Measurements from ENCODE around the gene CELF3. TPM values are rescaled to one million over a fixed set of nuclear protein-coding genes. Genes with fewer than 3 reads are reported as not detected.
"Not testable (repeated sequence)": the region's sequence is repeated elsewhere in the genome, so short reads cannot be mapped to it uniquely, and the experiment has no call there.

Gene CELF3
- total RNA-seq: under 1 TPM in 1 of 2 donors, not detected in 1; 0.34 TPM
- 0 to 0.12 reads per million in 2 donors for total RNA-seq

- peaks cover 83% of the 10 kb centered on the region for H3K27me3 Mint-ChIP-seq
- no peak within 1 kb of the TSS for H3K27ac Mint-ChIP-seq
- DNase-seq: peak in 1 of 3 donors; percentile 18
- peak within 1 kb of the TSS; percentile 63 for H3K4me3 Mint-ChIP-seq
- H3K4me1 Mint-ChIP-seq: peaks cover 22% of the 10 kb centered on the region
- no peaks in the 10 kb centered on the region for H3K9me3 ChIP-seq (ENCODE audit: control insufficient read depth, low read length, poor library complexity, severe bottlenecking)
- ATAC-seq: peak; percentile 46
- peaks cover 10% of the 10 kb centered on the region for H3K36me3 Mint-ChIP-seq (ENCODE audit: low read depth)
Observed at GRCh38 chr1:151716771-151717631, at the start of gene CELF3. Gene CELF3 (minus strand): TSS chr1:151716803. CDS start chr1:151716020, 783 bp downstream.

- peaks cover 11% of the 10 kb centered on the region for H3K4me1 Mint-ChIP-seq
- no peaks in the 10 kb centered on the region for H3K9me3 ChIP-seq (ENCODE audit: control insufficient read depth, low read length, poor library complexity, severe bottlenecking)
- DNase-seq (no peak), ATAC-seq (no peak)
- H3K27ac Mint-ChIP-seq: peak overlapping the region; percentile 94
- H3K27me3 Mint-ChIP-seq: no peaks in the 10 kb centered on the region
- peak overlapping the region; percentile 94 for H3K4me3 Mint-ChIP-seq
- no peaks in the 10 kb centered on the region for H3K36me3 Mint-ChIP-seq (ENCODE audit: low read depth)
Observed at GRCh38 chr1:151763990-151764389, 47.4 kb upstream of the CELF3 start.

- Mint-ChIP-seq H3K27me3 (no peaks in the 10 kb centered on the region), H3K4me1 (peaks cover 11% of the 10 kb centered on the region), H3K36me3 (ENCODE audit: low read depth) (no peaks in the 10 kb centered on the region), H3K27ac (peak within 1 kb of the TSS; percentile 94), H3K4me3 (peak within 1 kb of the TSS; percentile 94)
- H3K9me3 ChIP-seq (ENCODE audit: control insufficient read depth, low read length, poor library complexity, severe bottlenecking): no peaks in the 10 kb centered on the region
- ATAC-seq (peak; percentile 99), DNase-seq (peak; percentile 69 to 83 (median 69))
Observed at GRCh38 chr1:151762941-151763921, 46.6 kb upstream of the CELF3 start, which contains the start of gene MRPL9. Gene MRPL9 (minus strand): TSS chr1:151763496. CDS start chr1:151763479, 17 bp downstream.

- Mint-ChIP-seq H3K4me3 (no peak overlapping the region), H3K4me1 (peaks cover 11% of the 10 kb centered on the region), H3K36me3 (ENCODE audit: low read depth) (no peaks in the 10 kb centered on the region), H3K27me3 (no peaks in the 10 kb centered on the region), H3K27ac (no peak overlapping the region)
- H3K9me3 ChIP-seq (ENCODE audit: control insufficient read depth, low read length, poor library complexity, severe bottlenecking): no peaks in the 10 kb centered on the region
- ATAC-seq (no peak), DNase-seq (no peak)
Observed at GRCh38 chr1:151760597-151761385, 44.2 kb upstream of the CELF3 start.

GRCh38 chr1:151759241-151759640 lies 42.6 kb upstream of the CELF3 start:
- Mint-ChIP-seq H3K4me1 (peaks cover 10% of the 10 kb centered on the region), H3K27ac (no peak overlapping the region), H3K4me3 (no peak overlapping the region), H3K27me3 (no peaks in the 10 kb centered on the region), H3K36me3 (ENCODE audit: low read depth) (no peaks in the 10 kb centered on the region)
- H3K9me3 ChIP-seq (ENCODE audit: control insufficient read depth, low read length, poor library complexity, severe bottlenecking): no peaks in the 10 kb centered on the region
- DNase-seq: no peak
- ATAC-seq: no peak

GRCh38 chr1:151756291-151756690 lies 39.7 kb upstream of the CELF3 start:
- ATAC-seq (no peak), DNase-seq (no peak)
- no peaks in the 10 kb centered on the region for H3K9me3 ChIP-seq (ENCODE audit: control insufficient read depth, low read length, poor library complexity, severe bottlenecking)
- peaks cover 5% of the 10 kb centered on the region for H3K27me3 Mint-ChIP-seq
- no peaks in the 10 kb centered on the region for H3K36me3 Mint-ChIP-seq (ENCODE audit: low read depth)
- peaks cover 2% of the 10 kb centered on the region for H3K4me1 Mint-ChIP-seq
- H3K4me3 Mint-ChIP-seq: no peak overlapping the region
- H3K27ac Mint-ChIP-seq: no peak overlapping the region

- no peak overlapping the region for H3K4me3 Mint-ChIP-seq
- no peaks in the 10 kb centered on the region for H3K27me3 Mint-ChIP-seq
- no peaks in the 10 kb centered on the region for H3K4me1 Mint-ChIP-seq
- H3K27ac Mint-ChIP-seq: no peak overlapping the region
- H3K36me3 Mint-ChIP-seq (ENCODE audit: low read depth): no peaks in the 10 kb centered on the region
- no peaks in the 10 kb centered on the region for H3K9me3 ChIP-seq (ENCODE audit: control insufficient read depth, low read length, poor library complexity, severe bottlenecking)
- DNase-seq: no peak
- ATAC-seq: no peak
Observed at GRCh38 chr1:151741516-151741915, 24.9 kb upstream of the CELF3 start.

GRCh38 chr1:151739590-151740355 lies 23.2 kb upstream of the CELF3 start:
- no peaks in the 10 kb centered on the region for H3K9me3 ChIP-seq (ENCODE audit: control insufficient read depth, low read length, poor library complexity, severe bottlenecking)
- Mint-ChIP-seq H3K27me3 (peaks cover 4% of the 10 kb centered on the region), H3K4me1 (peaks cover 5% of the 10 kb centered on the region), H3K36me3 (ENCODE audit: low read depth) (no peaks in the 10 kb centered on the region), H3K27ac (no peak overlapping the region), H3K4me3 (no peak overlapping the region)
- DNase-seq (no peak), ATAC-seq (no peak)

GRCh38 chr1:151737479-151737878 lies 20.9 kb upstream of the CELF3 start:
- Mint-ChIP-seq H3K27ac (no peak overlapping the region), H3K36me3 (ENCODE audit: low read depth) (peaks cover 5% of the 10 kb centered on the region), H3K27me3 (peaks cover 14% of the 10 kb centered on the region), H3K4me3 (no peak overlapping the region), H3K4me1 (peaks cover 6% of the 10 kb centered on the region)
- DNase-seq: no peak
- H3K9me3 ChIP-seq (ENCODE audit: control insufficient read depth, low read length, poor library complexity, severe bottlenecking): no peaks in the 10 kb centered on the region
- ATAC-seq: no peak

- H3K4me3 Mint-ChIP-seq: no peak overlapping the region
- no peak for ATAC-seq
- peaks cover 19% of the 10 kb centered on the region for H3K27me3 Mint-ChIP-seq
- no peak for DNase-seq
- peaks cover 7% of the 10 kb centered on the region for H3K36me3 Mint-ChIP-seq (ENCODE audit: low read depth)
- H3K4me1 Mint-ChIP-seq: peaks cover 6% of the 10 kb centered on the region
- no peak overlapping the region for H3K27ac Mint-ChIP-seq
- no peaks in the 10 kb centered on the region for H3K9me3 ChIP-seq (ENCODE audit: control insufficient read depth, low read length, poor library complexity, severe bottlenecking)
Observed at GRCh38 chr1:151737026-151737425, 20.4 kb upstream of the CELF3 start.

- not testable (repeated sequence) for H3K36me3 Mint-ChIP-seq (ENCODE audit: low read depth); H3K4me3 Mint-ChIP-seq; DNase-seq; H3K9me3 ChIP-seq (ENCODE audit: control insufficient read depth, low read length, poor library complexity, severe bottlenecking); H3K27ac Mint-ChIP-seq; H3K4me1 Mint-ChIP-seq; ATAC-seq
- peaks cover 48% of the 10 kb centered on the region for H3K27me3 Mint-ChIP-seq
Observed at GRCh38 chr1:151733995-151734394, 17.4 kb upstream of the CELF3 start.

GRCh38 chr1:151733126-151733525 lies 16.5 kb upstream of the CELF3 start:
- H3K27me3 Mint-ChIP-seq: peaks cover 54% of the 10 kb centered on the region
- no peaks in the 10 kb centered on the region for H3K9me3 ChIP-seq (ENCODE audit: control insufficient read depth, low read length, poor library complexity, severe bottlenecking)
- peaks cover 9% of the 10 kb centered on the region for H3K36me3 Mint-ChIP-seq (ENCODE audit: low read depth)
- H3K27ac Mint-ChIP-seq: no peak overlapping the region
- no peak overlapping the region for H3K4me3 Mint-ChIP-seq
- H3K4me1 Mint-ChIP-seq: peaks cover 6% of the 10 kb centered on the region
- DNase-seq (no peak), ATAC-seq (no peak)
